ENCODE measurements around the gene CR1L.
"Not testable (repeated sequence)": the region's sequence is repeated elsewhere in the genome, so short reads cannot be mapped to it uniquely, and the experiment has no call there.

The CR1L gene

GRCh38 chr1:207646944-207647579, 2.1 kb downstream of the CR1L start:
- no peak for DNase-seq

- DNase-seq: no peak
These were observed 2.9 kb downstream of the CR1L start for GRCh38 chr1:207647671-207648333.

GRCh38 chr1:207648334-207649209, 3.6 kb downstream of the CR1L start:
- no peak for DNase-seq

GRCh38 chr1:207649210-207649753, 4.3 kb downstream of the CR1L start:
- DNase-seq: no peak

- no peak for DNase-seq
These were observed 5.1 kb downstream of the CR1L start for GRCh38 chr1:207649865-207650580.

- no peak for DNase-seq
These were observed 6.7 kb downstream of the CR1L start for GRCh38 chr1:207651583-207651982.

GRCh38 chr1:207654320-207654719, 9.4 kb downstream of the CR1L start:
- no peak for DNase-seq

GRCh38 chr1:207658408-207658807, 13.5 kb downstream of the CR1L start:
- DNase-seq: no peak

GRCh38 chr1:207658904-207659485, 14.1 kb downstream of the CR1L start:
- DNase-seq: no peak

- no peak for DNase-seq
These were observed 14.7 kb downstream of the CR1L start for GRCh38 chr1:207659545-207660153.

- DNase-seq: not testable (repeated sequence)
These were observed 16.5 kb downstream of the CR1L start for GRCh38 chr1:207661420-207661819.

GRCh38 chr1:207666342-207666741, 21.4 kb downstream of the CR1L start:
- DNase-seq: no peak

- no peak for DNase-seq
These were observed 24.6 kb downstream of the CR1L start for GRCh38 chr1:207669528-207670009.

- DNase-seq: no peak
These were observed 25.3 kb downstream of the CR1L start for GRCh38 chr1:207670192-207670591.

- no peak for DNase-seq
These were observed 26.1 kb downstream of the CR1L start for GRCh38 chr1:207670997-207671396.

- peak in 1 of 2 experiments; percentile 11 for DNase-seq
These were observed 27.7 kb downstream of the CR1L start for GRCh38 chr1:207672522-207673130.

- DNase-seq: no peak
These were observed 28.5 kb downstream of the CR1L start for GRCh38 chr1:207673399-207673798.

GRCh38 chr1:207676153-207676552, 31.2 kb downstream of the CR1L start:
- no peak for DNase-seq

GRCh38 chr1:207680590-207681388, 35.9 kb downstream of the CR1L start:
- DNase-seq: not testable (repeated sequence)

- not testable (repeated sequence) for DNase-seq
These were observed 38.0 kb downstream of the CR1L start for GRCh38 chr1:207682872-207683434.
